ENCODE measurements around the gene FBXO41.

FBXO41 gene

DNA sequence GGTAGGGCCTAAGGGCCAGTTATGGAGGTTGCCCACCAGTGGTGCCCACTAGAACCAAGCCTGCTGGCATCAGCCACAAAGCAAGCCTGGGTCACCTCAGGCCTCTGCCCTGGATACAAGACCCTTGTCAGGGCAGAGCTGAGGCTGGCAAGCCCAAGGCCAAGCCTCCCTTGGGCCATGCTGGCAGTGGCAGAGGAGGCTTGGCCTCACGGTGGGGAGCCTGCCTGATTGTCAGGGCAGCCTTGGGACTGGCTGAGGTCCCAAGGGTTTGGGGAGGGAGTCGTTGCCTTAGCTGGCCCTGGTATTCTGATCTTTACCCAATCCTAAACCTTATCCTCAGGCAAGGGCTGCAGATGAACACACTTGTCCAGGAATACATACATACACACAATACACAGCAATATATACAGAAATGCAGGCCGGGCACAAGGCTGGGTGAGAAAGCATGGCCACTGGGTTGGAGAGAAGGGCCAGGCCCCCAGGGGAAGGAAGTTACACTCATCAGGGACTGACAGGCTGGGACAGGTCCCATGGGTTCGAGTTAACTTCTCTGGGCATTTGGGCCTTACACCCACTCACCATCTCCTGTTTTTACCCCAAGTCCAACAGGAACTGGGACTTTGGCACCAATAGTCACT, 29.2 kb downstream of the FBXO41 start:
- TF ChIP-seq, protein P1, sequence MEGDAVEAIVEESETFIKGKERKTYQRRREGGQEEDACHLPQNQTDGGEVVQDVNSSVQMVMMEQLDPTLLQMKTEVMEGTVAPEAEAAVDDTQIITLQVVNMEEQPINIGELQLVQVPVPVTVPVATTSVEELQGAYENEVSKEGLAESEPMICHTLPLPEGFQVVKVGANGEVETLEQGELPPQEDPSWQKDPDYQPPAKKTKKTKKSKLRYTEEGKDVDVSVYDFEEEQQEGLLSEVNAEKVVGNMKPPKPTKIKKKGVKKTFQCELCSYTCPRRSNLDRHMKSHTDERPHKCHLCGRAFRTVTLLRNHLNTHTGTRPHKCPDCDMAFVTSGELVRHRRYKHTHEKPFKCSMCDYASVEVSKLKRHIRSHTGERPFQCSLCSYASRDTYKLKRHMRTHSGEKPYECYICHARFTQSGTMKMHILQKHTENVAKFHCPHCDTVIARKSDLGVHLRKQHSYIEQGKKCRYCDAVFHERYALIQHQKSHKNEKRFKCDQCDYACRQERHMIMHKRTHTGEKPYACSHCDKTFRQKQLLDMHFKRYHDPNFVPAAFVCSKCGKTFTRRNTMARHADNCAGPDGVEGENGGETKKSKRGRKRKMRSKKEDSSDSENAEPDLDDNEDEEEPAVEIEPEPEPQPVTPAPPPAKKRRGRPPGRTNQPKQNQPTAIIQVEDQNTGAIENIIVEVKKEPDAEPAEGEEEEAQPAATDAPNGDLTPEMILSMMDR (IDR thresholded peaks at IDR 0.05; ENCODE audit: low read depth, low read length, missing control alignments): no peak
- no peak overlapping the region for H3K27ac ChIP-seq
- DNase-seq: no peak
- H3K27me3 ChIP-seq (replicated peaks): no peaks in the 10 kb centered on the region
- no peak overlapping the region for H3K4me3 ChIP-seq (ENCODE audit: low read depth, low read length)
- in situ Hi-C loops (cut with HindIII; ENCODE audit: low pct_ligation_motif_present, low sequenced_read_pairs): no loop called here
- H3K36me3 ChIP-seq (replicated peaks): peaks cover 30% of the 10 kb centered on the region

DNA sequence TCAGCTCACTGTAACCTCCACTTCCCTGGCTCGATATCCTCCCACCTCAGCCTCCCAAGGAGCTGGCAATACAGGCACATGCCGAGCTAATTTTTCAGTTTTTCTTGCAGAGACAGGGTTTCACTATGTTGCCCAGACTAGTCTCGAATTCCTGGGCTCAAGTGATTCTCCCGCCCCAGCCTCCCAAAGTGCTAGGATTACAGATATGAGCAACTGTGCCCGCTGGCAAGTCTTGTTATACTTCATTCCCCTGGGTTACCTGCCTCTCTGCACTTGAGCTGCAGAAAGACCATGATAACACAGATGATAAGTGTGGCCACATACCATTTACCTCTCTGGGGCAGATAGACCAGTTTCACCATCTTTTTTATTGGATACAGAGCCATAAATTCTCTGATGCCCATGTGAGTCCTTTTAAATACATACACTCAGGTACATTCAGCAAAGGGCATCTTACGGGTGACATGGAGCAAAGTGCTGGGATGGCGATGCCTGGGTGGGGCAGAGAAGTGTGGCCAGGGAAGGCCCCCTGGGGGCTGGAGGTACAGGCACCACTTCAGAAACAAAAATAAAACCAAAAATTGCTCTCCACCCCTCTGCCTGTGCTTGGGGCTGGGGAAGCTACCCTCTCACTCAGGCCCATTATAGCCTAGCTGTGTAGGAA, 29.8 kb downstream of the FBXO41 start:
- H3K4me3 ChIP-seq (ENCODE audit: low read depth, low read length): no peak overlapping the region
- no peaks in the 10 kb centered on the region for H3K27me3 ChIP-seq (replicated peaks)
- TF ChIP-seq, protein P1 (IDR thresholded peaks at IDR 0.05; ENCODE audit: low read depth, low read length, missing control alignments): no peak
- in situ Hi-C loops (cut with HindIII; ENCODE audit: low pct_ligation_motif_present, low sequenced_read_pairs): no loop called here
- peaks cover 37% of the 10 kb centered on the region for H3K36me3 ChIP-seq (replicated peaks)
- no peak overlapping the region for H3K27ac ChIP-seq
- no peak for DNase-seq

DNA sequence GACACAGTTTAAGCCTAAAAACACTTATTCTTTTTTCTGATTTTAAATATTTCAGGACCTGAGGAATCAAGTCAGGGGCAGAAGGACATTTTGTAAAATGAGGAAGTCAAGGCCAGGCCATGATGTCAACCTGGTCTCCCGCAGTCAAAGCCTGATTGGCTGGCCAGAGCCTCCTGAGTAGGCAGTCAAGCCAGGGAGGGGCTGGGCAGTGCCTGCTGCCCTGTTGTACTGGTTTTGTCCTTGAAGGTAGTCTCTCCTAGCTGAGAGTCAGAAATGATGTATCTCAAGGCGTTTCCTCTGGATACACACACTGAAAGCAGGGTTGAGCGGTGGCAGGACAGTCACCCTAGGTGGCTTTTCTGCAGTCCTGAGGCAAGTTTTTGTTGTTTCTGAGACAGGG, 30.4 kb downstream of the FBXO41 start:
- Histone ChIP-seq H3K4me3 (ENCODE audit: low read depth, low read length) (no peak overlapping the region), H3K27ac (no peak overlapping the region), H3K27me3 (replicated peaks) (no peaks in the 10 kb centered on the region), H3K36me3 (replicated peaks) (peaks cover 43% of the 10 kb centered on the region)
- in situ Hi-C loops (cut with HindIII; ENCODE audit: low pct_ligation_motif_present, low sequenced_read_pairs): no loop called here
- TF ChIP-seq, protein P1 (IDR thresholded peaks at IDR 0.05; ENCODE audit: low read depth, low read length, missing control alignments): no peak
- DNase-seq: no peak

DNA sequence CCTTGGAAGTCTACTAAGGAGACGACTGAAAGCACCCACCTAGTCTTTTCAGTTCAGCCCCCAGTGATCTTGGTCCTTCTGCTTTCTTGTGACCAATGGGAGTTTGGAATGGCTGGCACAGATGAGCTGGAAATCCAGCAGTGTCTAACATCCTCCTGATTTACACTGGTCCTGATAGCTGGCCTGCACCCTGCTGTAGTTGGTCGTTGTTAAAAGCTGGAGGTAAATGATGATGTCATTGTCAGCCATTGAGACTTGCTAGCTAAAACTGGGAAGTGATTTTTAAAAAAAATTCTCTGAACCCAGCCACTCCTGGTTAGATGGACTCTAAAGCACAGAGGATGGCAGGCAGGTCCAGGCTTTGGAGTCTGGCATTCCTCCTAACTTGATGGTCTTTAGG, 30.9 kb downstream of the FBXO41 start:
- in situ Hi-C loops (cut with HindIII; ENCODE audit: low pct_ligation_motif_present, low sequenced_read_pairs): no loop called here
- H3K27me3 ChIP-seq (replicated peaks): no peaks in the 10 kb centered on the region
- DNase-seq: no peak
- TF ChIP-seq, protein P1 (IDR thresholded peaks at IDR 0.05; ENCODE audit: low read depth, low read length, missing control alignments): no peak
- H3K4me3 ChIP-seq (ENCODE audit: low read depth, low read length): no peak overlapping the region
- no peak overlapping the region for H3K27ac ChIP-seq
- peaks cover 48% of the 10 kb centered on the region for H3K36me3 ChIP-seq (replicated peaks)

DNA sequence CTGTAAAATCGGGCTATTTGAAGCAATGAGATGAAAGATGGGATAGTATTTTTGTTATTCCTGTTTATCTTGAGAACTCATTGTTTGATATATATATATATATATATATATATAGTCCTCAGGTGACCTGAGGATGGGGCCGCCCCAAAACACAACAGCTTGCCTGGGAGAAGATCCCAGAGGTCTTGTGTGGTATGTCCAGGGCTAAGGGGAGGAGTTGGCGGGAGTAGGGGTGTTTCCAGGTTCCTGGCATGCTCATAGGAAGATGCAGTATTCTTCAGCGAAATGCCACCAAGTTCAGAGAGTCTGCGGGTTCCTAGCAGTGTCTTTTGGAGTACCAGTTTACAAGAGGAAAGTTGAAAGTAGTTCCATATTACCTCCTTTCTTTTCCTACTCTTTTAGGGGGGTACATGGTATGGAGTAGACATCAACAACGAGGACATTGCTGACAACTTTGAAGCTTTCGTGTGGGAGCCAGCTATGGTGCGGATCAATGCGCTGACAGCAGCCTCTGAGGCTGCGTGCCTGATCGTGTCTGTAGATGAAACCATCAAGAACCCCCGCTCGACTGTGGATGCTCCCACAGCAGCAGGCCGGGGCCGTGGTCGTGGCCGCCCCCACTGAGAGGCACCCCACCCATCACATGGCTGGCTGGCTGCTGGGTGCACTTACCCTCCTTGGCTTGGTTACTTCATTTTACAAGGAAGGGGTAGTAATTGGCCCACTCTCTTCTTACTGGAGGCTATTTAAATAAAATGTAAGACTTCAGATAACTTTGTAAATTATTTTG, 31.8 kb downstream of the FBXO41 start:
- in situ Hi-C loops (cut with HindIII; ENCODE audit: low pct_ligation_motif_present, low sequenced_read_pairs): no loop called here
- Histone ChIP-seq H3K36me3 (replicated peaks) (peaks cover 55% of the 10 kb centered on the region), H3K4me3 (ENCODE audit: low read depth, low read length) (no peak overlapping the region), H3K27ac (no peak overlapping the region), H3K27me3 (replicated peaks) (no peaks in the 10 kb centered on the region)
- TF ChIP-seq, protein P1 (IDR thresholded peaks at IDR 0.05; ENCODE audit: low read depth, low read length, missing control alignments): no peak
- no peak for DNase-seq
